BJ (cell line): Measurements from ENCODE around the gene RMDN3. TPM values are rescaled to one million over a fixed set of nuclear protein-coding genes. Genes with fewer than 3 reads are reported as not detected.

Experiments
- CTCF ChIA-PET: fragments of 350-600 bp; formaldehyde crosslinking; extraction: SDS; loops from one replicate; lab custom pipeline; 2021; ENCODE audit warnings: antibody characterized with exemption, inconsistent platforms; lab: Yijun Ruan, JAX
- POLR2A ChIA-PET: fragments of 300-600 bp; sonication (Branson Sonifier 250); formaldehyde crosslinking; extraction: SDS; loops from one replicate; lab custom pipeline; 2021; ENCODE audit warnings: antibody characterized with exemption; lab: Charles Lee
- DNase-seq: peaks from one replicate; pipeline ENCODE4 v3.0.0-alpha.2; 2011; ENCODE audit warnings: low read depth
- H3K27me3 ChIP-seq: 2 replicates; pipeline ENCODE4 v1.6.0; 2011; ENCODE audit warnings: low read length; ENCODE audit not compliant: control insufficient read depth, insufficient read depth
- H3K36me3 ChIP-seq: 2 replicates; pipeline ENCODE4 v1.5.1; 2011; ENCODE audit warnings: low read length; ENCODE audit not compliant: control insufficient read depth, insufficient read depth
- H3K4me3 ChIP-seq: 2 replicates; pipeline ENCODE4 v1.5.1; 2011; ENCODE audit warnings: low read depth, mild to moderate bottlenecking, control low read depth, low read length
- CTCF ChIP-seq: IDR thresholded peaks from 2 replicates; pipeline ENCODE4 v1.5.1; 2011; ENCODE audit warnings: low read depth, mild to moderate bottlenecking, control low read depth, inconsistent platforms, low read length, moderate library complexity; ENCODE audit not compliant: insufficient read depth
- polyA plus RNA-seq: library from polyadenylated mRNA; depleted of rRNA; stranded (reverse); fragments of >200 nt; gene quantifications from 2 replicates; pipeline ENCODE4 v1.2.3, GENCODE V29; 2011

Gene RMDN3
- polyA plus RNA-seq, 1 experiment, result 28.3 TPM

GRCh38 chr15:40769274-40770146, 14.5 kb upstream of the RMDN3 start, which contains the start of gene C15orf62:
Gene C15orf62, plus strand, starts transcription at chr15:40769980. Its CDS starts 516 bp downstream, at chr15:40770496.
- TF ChIP-seq CTCF, result no peak
- ChIA-PET CTCF (interaction anchor here (0.9 kb wide), 1 partner anchor 90 kb away, joined by 3 read pairs; no protein-coding TSS in a partner anchor), POLR2A (no interaction called here)
- DNase-seq, result no peak
- Histone ChIP-seq H3K4me3 (no peak within 1 kb of the TSS), H3K36me3 (peaks cover 17% of the 10 kb centered on the region), H3K27me3 (no peaks in the 10 kb centered on the region)

GRCh38 chr15:40768521-40769273, 13.6 kb upstream of the RMDN3 start:
- ChIA-PET POLR2A (no interaction called here), CTCF (interaction anchor here (1.0 kb wide), 2 partner anchors 22 to 89 kb away, joined by 3 to 4 read pairs; no protein-coding TSS in a partner anchor)
- no peak for DNase-seq
- Histone ChIP-seq H3K27me3 (no peaks in the 10 kb centered on the region), H3K36me3 (peaks cover 12% of the 10 kb centered on the region), H3K4me3 (no peak overlapping the region)
- no peak for TF ChIP-seq CTCF

- no peak for TF ChIP-seq CTCF
- Histone ChIP-seq H3K27me3 (no peaks in the 10 kb centered on the region), H3K4me3 (no peak overlapping the region), H3K36me3 (peaks cover 10% of the 10 kb centered on the region)
- ChIA-PET POLR2A (no interaction called here), CTCF (interaction anchor here (1.0 kb wide), 2 partner anchors 21 to 90 kb away, joined by 3 to 4 read pairs; no protein-coding TSS in a partner anchor)
- DNase-seq, result no peak
Observed at GRCh38 chr15:40767838-40768500, 12.9 kb upstream of the RMDN3 start.

GRCh38 chr15:40766906-40767837, 12.1 kb upstream of the RMDN3 start:
- peaks cover 6% of the 10 kb centered on the region; the same call in 1 of the 2 replicates for H3K36me3 ChIP-seq
- CTCF ChIA-PET, result interaction anchor here (1.0 kb wide), 1 partner anchor 91 kb away, joined by 3 read pairs; no protein-coding TSS in a partner anchor
- POLR2A ChIA-PET, result no interaction called here
- no peaks in the 10 kb centered on the region for H3K27me3 ChIP-seq
- no peak overlapping the region for H3K4me3 ChIP-seq
- no peak for DNase-seq
- no peak for TF ChIP-seq CTCF
